HepG2 (cell line): Measurements from ENCODE around the gene AGPAT2. TPM values are rescaled to one million over a fixed set of nuclear protein-coding genes. Genes with fewer than 3 reads are reported as not detected.
A peak's percentile ranks its signal among the peaks of the same experiment; 100 is the strongest.

ENCODE experiments used
- BCL6 ChIP-seq: IDR thresholded peaks from 2 replicates; pipeline ENCODE4 v1.6.1; 2016; ENCODE audit warnings: missing genetic modification reagents, missing compliant biosample characterization
- CCAR2 ChIP-seq: fragments of 200-400 bp; formaldehyde crosslinking; optimal IDR thresholded peaks from 2 replicates; pipeline ENCODE3; 2018; ENCODE audit warnings: low read depth, mild to moderate bottlenecking, low read length, moderate library complexity
- GPBP1L1 ChIP-seq: sonication (generic); formaldehyde crosslinking; IDR thresholded peaks from 2 replicates; pipeline ENCODE4 v1.5.0; 2020; ENCODE audit warnings: mild to moderate bottlenecking, missing genetic modification reagents
- KLF15 ChIP-seq: sonication (generic); formaldehyde crosslinking; IDR thresholded peaks from 2 replicates; pipeline ENCODE4 v1.8.1; 2023; ENCODE audit warnings: borderline replicate concordance, mild to moderate bottlenecking, inconsistent platforms, missing genetic modification reagents, mixed read lengths
- MED1 ChIP-seq: sonication (generic); formaldehyde crosslinking; IDR thresholded peaks from 2 replicates; pipeline ENCODE4 v1.4.0; 2020; ENCODE audit warnings: missing genetic modification reagents
- MTA1 ChIP-seq: sonication (generic); formaldehyde crosslinking; IDR thresholded peaks from 2 replicates; pipeline ENCODE4 v1.4.0; 2020; ENCODE audit warnings: missing genetic modification reagents, mild to moderate bottlenecking, borderline replicate concordance
- NFKB2 ChIP-seq: sonication (generic); formaldehyde crosslinking; IDR thresholded peaks from 2 replicates; pipeline ENCODE4 v1.4.0; 2020; ENCODE audit warnings: missing genetic modification reagents, borderline replicate concordance
- POLR2AphosphoS5 ChIP-seq: IDR thresholded peaks from 2 replicates; pipeline ENCODE4 v1.6.1; 2012; ENCODE audit warnings: low read depth, low read length
- RAD51 ChIP-seq: fragments of 450-650 bp; IDR thresholded peaks from 2 replicates; pipeline ENCODE4 v1.6.1; 2016; ENCODE audit warnings: borderline replicate concordance
- RFX5 ChIP-seq: IDR thresholded peaks from 2 replicates; pipeline ENCODE4 v1.6.1; 2011; ENCODE audit warnings: low read depth, low read length, improper control_type of control experiment
- SAP130 ChIP-seq: IDR thresholded peaks from 2 replicates; pipeline ENCODE4 v1.6.1; 2016; ENCODE audit warnings: low read depth
- SMARCE1 ChIP-seq: fragments of 450-650 bp; IDR thresholded peaks from 2 replicates; pipeline ENCODE4 v1.6.1; 2017; ENCODE audit warnings: borderline replicate concordance
- TBP ChIP-seq: sonication (generic); formaldehyde crosslinking; IDR thresholded peaks from 2 replicates; pipeline ENCODE4 v1.5.0; 2020; ENCODE audit warnings: missing genetic modification reagents
- ZKSCAN1 ChIP-seq: fragments of 150-350 bp; IDR thresholded peaks from 2 replicates; pipeline ENCODE4 v1.6.1; 2014; ENCODE audit warnings: low read length
- ZNF136 ChIP-seq: sonication (generic); formaldehyde crosslinking; IDR thresholded peaks from 2 replicates; pipeline ENCODE4 v1.8.1; 2022; ENCODE audit warnings: low read depth, mild to moderate bottlenecking, moderate library complexity, missing genetic modification reagents
- ZNF17 ChIP-seq: sonication (generic); formaldehyde crosslinking; IDR thresholded peaks from 2 replicates; pipeline ENCODE4 v1.5.0; 2020; ENCODE audit warnings: mild to moderate bottlenecking, missing genetic modification reagents
- ZNF260 ChIP-seq: sonication (generic); formaldehyde crosslinking; IDR thresholded peaks from 2 replicates; pipeline ENCODE4 v1.4.0; 2020; ENCODE audit warnings: missing genetic modification reagents, low read depth, mild to moderate bottlenecking, borderline replicate concordance
- ZNF343 ChIP-seq: sonication (generic); formaldehyde crosslinking; IDR thresholded peaks from 2 replicates; pipeline ENCODE4 v1.4.0; 2020; ENCODE audit warnings: mild to moderate bottlenecking, missing genetic modification reagents
- ZNF382 ChIP-seq: sonication (generic); formaldehyde crosslinking; IDR thresholded peaks from 2 replicates; pipeline ENCODE4 v1.5.0; 2020; ENCODE audit warnings: missing genetic modification reagents, mild to moderate bottlenecking, borderline replicate concordance
- ZNF781 ChIP-seq: sonication (generic); formaldehyde crosslinking; IDR thresholded peaks from 2 replicates; pipeline ENCODE4 v1.5.1; 2020; ENCODE audit warnings: borderline replicate concordance, mild to moderate bottlenecking, missing genetic modification reagents; ENCODE audit errors: not compliant biosample characterization
- ZNF790 ChIP-seq: sonication (generic); formaldehyde crosslinking; IDR thresholded peaks from 2 replicates; pipeline ENCODE4 v1.8.0; 2022; ENCODE audit warnings: missing genetic modification reagents, mild to moderate bottlenecking, borderline replicate concordance
- polyA plus RNA-seq, 8 experiments: library from polyadenylated mRNA; depleted of rRNA in 3 of 8; stranded (reverse) in 7 of 8; unstranded in 1 of 8; fragments of >200 nt; fragmentation: Illumina TruSeq in 4 of 8; extraction: Trizol in 4 of 8; gene quantifications; 2 replicates each; pipeline versions ENCODE4 v1.2.1 to v1.2.3, GENCODE V29; 2011 to 2016; ENCODE audit warnings: low read depth in 4 of 8, missing spikeins in 1 of 8, mixed read lengths in 1 of 8; ENCODE audit not compliant: insufficient read depth in 1 of 8
- total RNA-seq, 5 experiments: library from RNA; depleted of rRNA; stranded (reverse); fragments of >200 nt; fragmentation: Illumina TruSeq; extraction: Trizol; gene quantifications; 2 replicates each; pipeline ENCODE4 v1.2.3, GENCODE V29; 2016; ENCODE audit warnings: low read depth in 1 of 5
- TF ChIP-seq, protein P1 (sequence below): sonication (generic); formaldehyde crosslinking; IDR thresholded peaks from 2 replicates; pipeline ENCODE4 v1.9.0; 2021; ENCODE audit warnings: missing genetic modification reagents, borderline replicate concordance
- TF ChIP-seq, protein P2 (sequence below): sonication (generic); formaldehyde crosslinking; IDR thresholded peaks from 2 replicates; pipeline ENCODE4 v1.4.0; 2020; ENCODE audit warnings: missing genetic modification reagents
- TF ChIP-seq, protein P3 (sequence below): sonication (generic); formaldehyde crosslinking; IDR thresholded peaks from 2 replicates; pipeline ENCODE4 v1.4.0; 2020; ENCODE audit warnings: mild to moderate bottlenecking, missing genetic modification reagents, borderline replicate concordance

Gene AGPAT2
- total and polyA plus RNA-seq, 2 of the 13 experiments (the other 11 are each of a cell fraction or from before 2014, with no cell fraction given): 3.9 to 25.8 TPM

DNA sequence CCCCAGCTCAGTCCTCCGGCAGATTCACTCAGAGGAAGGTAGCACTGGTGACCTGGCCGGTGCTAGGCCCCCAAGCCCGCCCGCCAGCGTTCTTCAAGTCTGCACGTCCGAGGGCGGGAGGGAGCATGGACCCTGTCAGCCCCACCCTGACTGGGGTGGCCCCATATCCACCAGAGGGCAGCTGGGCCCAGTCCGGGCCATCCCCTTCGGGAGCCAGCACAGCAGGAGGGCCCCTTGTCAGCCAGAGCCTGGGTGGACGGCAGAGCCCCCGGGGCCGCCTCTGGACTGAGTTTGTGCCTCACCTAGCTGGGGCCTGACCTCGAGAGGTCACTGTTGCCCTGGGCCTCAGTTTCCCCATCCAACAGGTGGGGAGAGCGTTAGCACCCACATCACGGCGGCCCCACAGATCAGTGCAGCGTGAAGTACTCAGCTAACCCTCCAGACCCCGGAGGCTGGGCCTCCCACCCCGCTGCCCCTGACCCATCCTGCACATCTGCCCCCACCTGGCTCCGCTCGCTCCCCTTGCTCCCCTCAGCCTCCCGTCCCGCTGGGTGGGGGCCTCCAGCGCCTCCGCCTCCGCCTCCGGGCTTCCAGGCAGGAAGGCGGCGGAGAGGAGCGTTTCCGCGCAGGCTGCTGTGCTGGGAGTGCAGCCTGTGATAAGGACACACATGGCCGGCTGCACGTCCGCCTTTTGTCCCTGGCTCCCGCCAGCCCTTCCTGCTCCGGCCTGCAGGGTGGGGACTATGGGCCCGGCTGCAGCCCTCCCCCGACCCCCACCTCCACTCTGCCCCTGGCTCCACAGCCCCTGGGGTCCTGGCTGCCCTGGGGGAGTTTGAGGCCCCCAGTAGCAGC, 41.1 kb downstream of the AGPAT2 start (continued):
- TF ChIP-seq, protein P1, sequence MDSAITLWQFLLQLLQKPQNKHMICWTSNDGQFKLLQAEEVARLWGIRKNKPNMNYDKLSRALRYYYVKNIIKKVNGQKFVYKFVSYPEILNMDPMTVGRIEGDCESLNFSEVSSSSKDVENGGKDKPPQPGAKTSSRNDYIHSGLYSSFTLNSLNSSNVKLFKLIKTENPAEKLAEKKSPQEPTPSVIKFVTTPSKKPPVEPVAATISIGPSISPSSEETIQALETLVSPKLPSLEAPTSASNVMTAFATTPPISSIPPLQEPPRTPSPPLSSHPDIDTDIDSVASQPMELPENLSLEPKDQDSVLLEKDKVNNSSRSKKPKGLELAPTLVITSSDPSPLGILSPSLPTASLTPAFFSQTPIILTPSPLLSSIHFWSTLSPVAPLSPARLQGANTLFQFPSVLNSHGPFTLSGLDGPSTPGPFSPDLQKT (CRISPR knock-in tag): no peak
- TF ChIP-seq MTA1 (CRISPR knock-in tag) (0 out of 2 replicates have a peak, but pooled peaks have one; percentile 42), ZNF136 (CRISPR knock-in tag) (no peak), BCL6 (CRISPR knock-in tag) (0 out of 2 replicates have a peak, but pooled peaks have one; percentile 19), ZNF343 (CRISPR knock-in tag) (no peak), SMARCE1 (no peak), ZNF260 (CRISPR knock-in tag) (no peak), ZNF781 (no peak), ZNF790 (CRISPR knock-in tag) (no peak), ZNF17 (CRISPR knock-in tag) (no peak), GPBP1L1 (CRISPR knock-in tag) (no peak), RAD51 (no peak), SAP130 (CRISPR knock-in tag) (peak; percentile 59; the same call in 1 of the 2 replicates), RFX5 (no peak), TBP (CRISPR knock-in tag) (no peak), POLR2AphosphoS5 (0 out of 2 replicates have a peak, but pooled peaks have one; percentile 36), MED1 (CRISPR knock-in tag) (peak; percentile 80), KLF15 (CRISPR knock-in tag) (no peak), NFKB2 (CRISPR knock-in tag) (peak; percentile 73; the same call in 1 of the 2 replicates), ZKSCAN1 (no peak), CCAR2 (no peak), ZNF382 (no peak)
- TF ChIP-seq, protein P2, sequence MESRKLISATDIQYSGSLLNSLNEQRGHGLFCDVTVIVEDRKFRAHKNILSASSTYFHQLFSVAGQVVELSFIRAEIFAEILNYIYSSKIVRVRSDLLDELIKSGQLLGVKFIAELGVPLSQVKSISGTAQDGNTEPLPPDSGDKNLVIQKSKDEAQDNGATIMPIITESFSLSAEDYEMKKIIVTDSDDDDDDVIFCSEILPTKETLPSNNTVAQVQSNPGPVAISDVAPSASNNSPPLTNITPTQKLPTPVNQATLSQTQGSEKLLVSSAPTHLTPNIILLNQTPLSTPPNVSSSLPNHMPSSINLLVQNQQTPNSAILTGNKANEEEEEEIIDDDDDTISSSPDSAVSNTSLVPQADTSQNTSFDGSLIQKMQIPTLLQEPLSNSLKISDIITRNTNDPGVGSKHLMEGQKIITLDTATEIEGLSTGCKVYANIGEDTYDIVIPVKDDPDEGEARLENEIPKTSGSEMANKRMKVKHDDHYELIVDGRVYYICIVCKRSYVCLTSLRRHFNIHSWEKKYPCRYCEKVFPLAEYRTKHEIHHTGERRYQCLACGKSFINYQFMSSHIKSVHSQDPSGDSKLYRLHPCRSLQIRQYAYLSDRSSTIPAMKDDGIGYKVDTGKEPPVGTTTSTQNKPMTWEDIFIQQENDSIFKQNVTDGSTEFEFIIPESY: no peak
- TF ChIP-seq, protein P3, sequence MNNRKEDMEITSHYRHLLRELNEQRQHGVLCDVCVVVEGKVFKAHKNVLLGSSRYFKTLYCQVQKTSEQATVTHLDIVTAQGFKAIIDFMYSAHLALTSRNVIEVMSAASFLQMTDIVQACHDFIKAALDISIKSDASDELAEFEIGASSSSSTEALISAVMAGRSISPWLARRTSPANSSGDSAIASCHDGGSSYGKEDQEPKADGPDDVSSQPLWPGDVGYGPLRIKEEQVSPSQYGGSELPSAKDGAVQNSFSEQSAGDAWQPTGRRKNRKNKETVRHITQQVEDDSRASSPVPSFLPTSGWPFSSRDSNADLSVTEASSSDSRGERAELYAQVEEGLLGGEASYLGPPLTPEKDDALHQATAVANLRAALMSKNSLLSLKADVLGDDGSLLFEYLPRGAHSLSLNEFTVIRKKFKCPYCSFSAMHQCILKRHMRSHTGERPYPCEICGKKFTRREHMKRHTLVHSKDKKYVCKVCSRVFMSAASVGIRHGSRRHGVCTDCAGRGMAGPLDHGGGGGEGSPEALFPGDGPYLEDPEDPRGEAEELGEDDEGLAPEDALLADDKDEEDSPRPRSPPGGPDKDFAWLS (CRISPR knock-in tag): no peak
